Effector memory CD8-positive, alpha-beta T cell (primary cell): Measurements from ENCODE around the gene SHPK.
"Not testable (repeated sequence)": the region's sequence is repeated elsewhere in the genome, so short reads cannot be mapped to it uniquely, and the experiment has no call there.

Experiments
- ATAC-seq: fragments of 150-1000 bp; cut with Tn5 transposase; replicated peaks from 2 replicates; pipeline ENCODE4 v1.10.0; 2021; ENCODE audit warnings: mild to moderate bottlenecking, moderate library complexity
- DNase-seq, 3 experiments: peaks; one replicate each; pipeline ENCODE4 v3.0.0; 2021
- H3K27ac Mint-ChIP-seq, 2 donors: one replicate each; pipeline ENCODE4 v1.8.0; 2022; ENCODE audit warnings: mild to moderate bottlenecking in 2 of 2, mixed read lengths in 2 of 2, moderate library complexity in 2 of 2
- H3K27me3 Mint-ChIP-seq, 2 donors: one replicate each; pipeline ENCODE4 v1.8.0; 2022; ENCODE audit warnings: mixed read lengths in 2 of 2
- H3K36me3 Mint-ChIP-seq: one replicate; pipeline ENCODE4 v1.8.0; 2022; ENCODE audit warnings: mild to moderate bottlenecking, moderate library complexity, mixed read lengths; ENCODE audit not compliant: insufficient read depth
- H3K4me1 Mint-ChIP-seq, 2 donors: one replicate each; pipeline ENCODE4 v1.8.0; 2022; ENCODE audit warnings: low read depth in 2 of 2, mixed read lengths in 2 of 2
- H3K4me3 Mint-ChIP-seq, 2 donors: one replicate each; pipeline ENCODE4 v1.8.0; 2022; ENCODE audit warnings: mild to moderate bottlenecking in 2 of 2, mixed read lengths in 2 of 2, moderate library complexity in 2 of 2
- H3K9me3 Mint-ChIP-seq, 2 donors: one replicate each; pipeline ENCODE4 v1.8.0; 2022; ENCODE audit warnings: mixed read lengths in 2 of 2

Gene SHPK

GRCh38 chr17:3598078-3598477 lies 38.0 kb downstream of the SHPK start:
- no peak overlapping the region for H3K4me3 Mint-ChIP-seq
- H3K27me3 Mint-ChIP-seq, result no peaks in the 10 kb centered on the region
- no peaks in the 10 kb centered on the region for H3K9me3 Mint-ChIP-seq
- H3K4me1 Mint-ChIP-seq, result peaks cover 0 to 5% of the 10 kb centered on the region in 2 donors
- no peak for DNase-seq
- no peak overlapping the region for H3K27ac Mint-ChIP-seq
- no peaks in the 10 kb centered on the region for H3K36me3 Mint-ChIP-seq
- no peak for ATAC-seq

GRCh38 chr17:3596804-3597464 lies 39.1 kb downstream of the SHPK start:
- peaks cover 0 to 5% of the 10 kb centered on the region in 2 donors for H3K4me1 Mint-ChIP-seq
- peaks cover 3% of the 10 kb centered on the region for H3K36me3 Mint-ChIP-seq
- no peaks in the 10 kb centered on the region for H3K9me3 Mint-ChIP-seq
- no peak overlapping the region for H3K4me3 Mint-ChIP-seq
- no peak for DNase-seq
- no peaks in the 10 kb centered on the region for H3K27me3 Mint-ChIP-seq
- no peak overlapping the region for H3K27ac Mint-ChIP-seq
- no peak for ATAC-seq

GRCh38 chr17:3594976-3595375 lies 41.1 kb downstream of the SHPK start:
- no peak for ATAC-seq
- H3K9me3 Mint-ChIP-seq, result no peaks in the 10 kb centered on the region
- H3K4me1 Mint-ChIP-seq, result peaks cover 0 to 2% of the 10 kb centered on the region in 2 donors
- no peak overlapping the region for H3K4me3 Mint-ChIP-seq
- peak overlapping the region in 1 of 2 donors; percentile 58 for H3K27ac Mint-ChIP-seq
- DNase-seq, result no peak
- H3K27me3 Mint-ChIP-seq, result no peaks in the 10 kb centered on the region
- H3K36me3 Mint-ChIP-seq, result peaks cover 3% of the 10 kb centered on the region

DNA sequence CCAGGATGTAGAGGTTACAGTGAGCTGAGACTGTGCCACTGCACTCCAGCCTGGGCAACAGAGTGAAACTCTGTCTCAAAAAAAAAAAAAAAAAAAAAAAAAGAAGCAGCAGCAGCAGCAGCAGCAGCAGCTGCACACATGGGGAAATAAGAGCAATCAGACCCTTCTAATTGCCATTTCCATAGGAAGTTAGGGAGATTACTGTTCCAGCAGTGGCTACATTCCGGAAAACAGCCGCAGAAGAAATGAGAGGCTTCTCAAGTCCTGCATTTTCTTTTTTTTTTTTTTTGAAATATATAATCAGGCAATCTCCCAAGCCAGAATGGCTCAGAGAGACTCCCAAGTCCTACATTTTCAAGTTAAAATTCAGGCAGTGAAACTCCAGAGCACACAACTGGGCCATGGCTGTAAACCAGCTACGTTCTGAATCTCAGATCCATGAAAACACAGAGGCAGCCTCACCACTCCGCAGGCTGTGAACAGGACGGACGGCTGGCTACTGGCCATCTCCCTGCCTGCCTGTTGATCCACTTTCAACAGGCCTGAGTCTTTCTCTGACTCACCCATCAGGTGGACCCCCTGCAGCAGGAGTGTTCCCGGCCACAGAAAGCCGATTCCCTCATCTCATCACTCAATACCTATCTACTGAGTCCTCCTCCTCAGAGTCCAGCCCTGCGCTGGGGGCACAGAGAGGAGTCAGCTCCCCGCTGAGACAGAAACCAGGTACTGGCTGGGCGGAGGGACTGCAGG lies 41.8 kb downstream of the SHPK start:
- Mint-ChIP-seq H3K9me3 (no peaks in the 10 kb centered on the region), H3K27ac (peak overlapping the region in 1 of 2 donors; percentile 58), H3K4me3 (no peak overlapping the region)

DNA sequence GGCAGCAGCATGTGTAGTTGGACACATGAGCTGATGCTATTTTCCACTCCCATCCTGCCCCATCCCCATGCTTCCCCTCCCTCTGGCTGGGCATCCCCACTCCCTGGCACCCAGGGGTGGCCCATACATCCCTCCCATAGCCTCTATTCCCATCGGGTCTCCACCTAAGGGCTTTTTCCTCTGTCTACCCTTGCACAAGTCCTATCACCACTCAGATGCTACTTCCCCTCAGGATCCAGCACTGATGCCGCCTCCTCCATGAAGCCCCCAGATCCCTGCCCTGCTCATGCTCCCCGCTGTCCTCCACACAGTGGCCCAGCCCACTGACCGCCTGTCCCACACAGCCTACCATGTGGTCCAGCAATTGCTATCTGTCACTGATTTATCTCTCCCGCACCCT lies 42.7 kb downstream of the SHPK start:
- Mint-ChIP-seq H3K27ac (no peak overlapping the region), H3K4me1 (peaks cover 0 to 2% of the 10 kb centered on the region in 2 donors), H3K36me3 (peaks cover 6% of the 10 kb centered on the region), H3K9me3 (no peaks in the 10 kb centered on the region), H3K4me3 (no peak overlapping the region), H3K27me3 (no peaks in the 10 kb centered on the region)
- DNase-seq (no peak), ATAC-seq (no peak)

More for the DNA sequence above, 41.8 kb downstream of the SHPK start:
- Mint-ChIP-seq H3K27me3 (no peaks in the 10 kb centered on the region), H3K36me3 (peaks cover 3% of the 10 kb centered on the region), H3K4me1 (peaks cover 0 to 2% of the 10 kb centered on the region in 2 donors)
- ATAC-seq (no peak), DNase-seq (no peak)

DNA sequence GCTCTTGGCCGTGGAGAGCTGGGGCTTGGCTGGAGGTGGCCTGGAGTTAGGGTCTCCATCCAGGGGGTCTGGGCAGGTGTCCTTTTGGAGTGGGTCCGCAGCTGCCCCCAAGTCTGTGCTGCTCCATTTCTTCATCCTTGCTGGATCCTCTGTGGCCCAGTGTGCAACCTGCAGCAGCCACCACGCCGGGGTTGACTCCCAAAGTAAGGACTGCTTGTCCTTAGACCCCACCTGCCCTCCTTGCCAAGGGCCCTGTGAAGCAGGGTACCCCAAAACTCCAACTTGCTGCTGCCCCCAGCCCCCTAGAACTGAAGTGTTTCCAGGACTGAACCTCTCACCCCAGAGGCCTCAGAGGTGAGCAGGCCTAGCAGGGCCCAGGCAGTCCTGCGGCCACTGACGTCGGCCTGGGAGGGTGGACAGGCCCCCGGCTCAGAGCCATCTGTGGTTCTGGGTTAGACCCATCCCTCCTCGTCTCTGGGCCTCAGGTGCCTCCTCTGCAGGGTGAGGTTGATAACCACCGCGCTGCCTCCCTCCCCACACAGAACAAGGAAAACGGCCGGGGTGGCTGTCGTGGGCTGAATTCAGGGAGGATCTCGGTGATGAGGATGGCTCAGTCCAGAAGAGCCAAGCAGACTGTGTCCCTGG lies 43.7 kb downstream of the SHPK start:
- no peak for ATAC-seq
- no peaks in the 10 kb centered on the region for H3K9me3 Mint-ChIP-seq
- no peaks in the 10 kb centered on the region for H3K4me1 Mint-ChIP-seq
- no peaks in the 10 kb centered on the region for H3K27me3 Mint-ChIP-seq
- DNase-seq, result no peak
- H3K36me3 Mint-ChIP-seq, result peaks cover 13% of the 10 kb centered on the region
- H3K27ac Mint-ChIP-seq, result no peak overlapping the region
- no peak overlapping the region for H3K4me3 Mint-ChIP-seq

DNA sequence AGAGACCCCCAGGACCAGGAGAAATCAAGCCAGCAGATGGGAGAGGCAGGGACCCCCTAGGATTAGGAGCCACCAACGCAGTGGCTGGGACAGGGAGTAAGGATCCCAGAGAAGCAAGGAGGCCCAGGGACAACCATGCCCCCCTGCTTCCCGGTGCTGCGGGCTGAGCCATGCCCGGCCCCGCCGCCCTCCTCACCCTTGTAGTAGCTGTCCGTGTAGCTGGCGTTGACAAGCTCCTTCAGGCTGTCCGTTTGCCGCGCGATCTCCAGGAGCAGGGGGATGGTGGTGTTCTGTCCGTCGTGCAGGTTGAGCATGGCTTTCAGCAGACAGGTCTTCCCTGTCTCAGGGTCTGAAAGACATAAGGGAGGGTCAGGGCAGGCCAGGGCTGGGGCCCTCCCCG lies 45.3 kb downstream of the SHPK start:
- H3K36me3 Mint-ChIP-seq, result peaks cover 14% of the 10 kb centered on the region
- H3K4me3 Mint-ChIP-seq, result no peak overlapping the region
- DNase-seq (no peak), ATAC-seq (no peak)
- no peaks in the 10 kb centered on the region for H3K9me3 Mint-ChIP-seq
- no peaks in the 10 kb centered on the region for H3K4me1 Mint-ChIP-seq
- H3K27ac Mint-ChIP-seq, result no peak overlapping the region
- no peaks in the 10 kb centered on the region for H3K27me3 Mint-ChIP-seq

GRCh38 chr17:3590231-3590630 lies 45.8 kb downstream of the SHPK start:
- H3K9me3 Mint-ChIP-seq, result no peaks in the 10 kb centered on the region
- ATAC-seq (no peak), DNase-seq (no peak)
- no peak overlapping the region for H3K4me3 Mint-ChIP-seq
- no peak overlapping the region for H3K27ac Mint-ChIP-seq
- H3K27me3 Mint-ChIP-seq, result no peaks in the 10 kb centered on the region
- no peaks in the 10 kb centered on the region for H3K4me1 Mint-ChIP-seq
- peaks cover 14% of the 10 kb centered on the region for H3K36me3 Mint-ChIP-seq

- Mint-ChIP-seq H3K36me3 (peaks cover 14% of the 10 kb centered on the region), H3K27ac (no peak overlapping the region), H3K4me1 (no peaks in the 10 kb centered on the region), H3K4me3 (no peak overlapping the region), H3K27me3 (no peaks in the 10 kb centered on the region), H3K9me3 (no peaks in the 10 kb centered on the region)
- DNase-seq, result no peak
- no peak for ATAC-seq
Observed at GRCh38 chr17:3589784-3590183, 46.3 kb downstream of the SHPK start.

DNA sequence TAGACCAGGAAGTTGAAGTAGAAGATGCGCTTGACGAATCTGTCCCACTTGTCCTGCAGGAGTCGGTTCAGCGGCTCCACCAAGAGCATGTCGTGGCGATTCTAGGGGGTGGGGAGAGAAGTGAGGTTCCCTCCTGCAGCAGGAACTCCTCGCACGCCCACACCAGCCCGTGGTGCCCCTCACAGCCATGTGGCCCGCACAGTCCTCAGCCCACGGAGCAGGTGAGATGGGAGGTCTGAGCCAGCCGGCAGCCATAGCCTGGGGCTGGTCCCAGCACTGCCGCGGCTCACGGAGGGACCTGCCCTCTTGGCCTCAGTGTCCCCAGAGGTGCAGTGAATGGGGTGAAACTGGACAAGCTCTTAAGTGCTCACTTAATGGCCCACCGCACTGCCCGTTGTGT lies 50.2 kb downstream of the SHPK start:
- no peaks in the 10 kb centered on the region for H3K4me1 Mint-ChIP-seq
- H3K27me3 Mint-ChIP-seq, result no peaks in the 10 kb centered on the region
- H3K9me3 Mint-ChIP-seq, result no peaks in the 10 kb centered on the region
- H3K27ac Mint-ChIP-seq, result no peak overlapping the region
- no peak for ATAC-seq
- no peak for DNase-seq
- H3K36me3 Mint-ChIP-seq, result peaks cover 11% of the 10 kb centered on the region
- no peak overlapping the region for H3K4me3 Mint-ChIP-seq

GRCh38 chr17:3583456-3583855 lies 52.6 kb downstream of the SHPK start:
- Mint-ChIP-seq H3K36me3 (peaks cover 7% of the 10 kb centered on the region), H3K4me3 (no peak overlapping the region), H3K4me1 (no peaks in the 10 kb centered on the region), H3K27me3 (no peaks in the 10 kb centered on the region), H3K9me3 (no peaks in the 10 kb centered on the region), H3K27ac (no peak overlapping the region)
- no peak for ATAC-seq
- no peak for DNase-seq

GRCh38 chr17:3582915-3583314 lies 53.1 kb downstream of the SHPK start:
- Mint-ChIP-seq H3K4me3 (no peak overlapping the region), H3K4me1 (no peaks in the 10 kb centered on the region), H3K36me3 (peaks cover 7% of the 10 kb centered on the region), H3K27me3 (no peaks in the 10 kb centered on the region), H3K27ac (no peak overlapping the region), H3K9me3 (no peaks in the 10 kb centered on the region)
- ATAC-seq (no peak), DNase-seq (no peak)

GRCh38 chr17:3578667-3579066 lies 57.4 kb downstream of the SHPK start:
- not testable (repeated sequence) for H3K36me3 Mint-ChIP-seq, H3K27ac Mint-ChIP-seq

GRCh38 chr17:3576970-3577369 lies 59.1 kb downstream of the SHPK start:
- Mint-ChIP-seq H3K27me3 (no peaks in the 10 kb centered on the region), H3K4me3 (no peak overlapping the region), H3K9me3 (no peaks in the 10 kb centered on the region), H3K36me3 (no peaks in the 10 kb centered on the region), H3K27ac (no peak overlapping the region), H3K4me1 (no peaks in the 10 kb centered on the region)
- no peak for DNase-seq
- no peak for ATAC-seq

More at GRCh38 chr17:3578667-3579066, 57.4 kb downstream of the SHPK start:
- not testable (repeated sequence) for ATAC-seq, H3K4me1 Mint-ChIP-seq, H3K9me3 Mint-ChIP-seq, DNase-seq, H3K4me3 Mint-ChIP-seq, H3K27me3 Mint-ChIP-seq
